HEK293 (cell line): ENCODE measurements around the gene TKT.

Source experiments
- GLI4 ChIP-seq: fragments of 450-650 bp; formaldehyde crosslinking; IDR thresholded peaks from 2 replicates; pipeline ENCODE4 v1.5.1; 2016; ENCODE audit warnings: missing biosample characterization, missing genetic modification characterization
- REPIN1 ChIP-seq: fragments of 450-650 bp; formaldehyde crosslinking; IDR thresholded peaks from 2 replicates; pipeline ENCODE4 v1.5.1; 2017; ENCODE audit warnings: missing biosample characterization, missing genetic modification characterization, low read depth
- ZNF292 ChIP-seq: fragments of 450-650 bp; formaldehyde crosslinking; IDR thresholded peaks from 2 replicates; pipeline ENCODE4 v1.5.1; 2016; ENCODE audit warnings: low read depth, missing biosample characterization, missing genetic modification characterization, borderline replicate concordance
- ZNF311 ChIP-seq: fragments of 450-650 bp; formaldehyde crosslinking; IDR thresholded peaks from 2 replicates; pipeline ENCODE4 v1.5.1; 2017; ENCODE audit warnings: missing biosample characterization, missing genetic modification characterization, borderline replicate concordance
- TF ChIP-seq, protein P1 (sequence below): fragments of 450-650 bp; formaldehyde crosslinking; IDR thresholded peaks from 2 replicates; pipeline ENCODE4 v1.5.1; 2016; ENCODE audit warnings: missing biosample characterization, missing genetic modification characterization

DNA sequence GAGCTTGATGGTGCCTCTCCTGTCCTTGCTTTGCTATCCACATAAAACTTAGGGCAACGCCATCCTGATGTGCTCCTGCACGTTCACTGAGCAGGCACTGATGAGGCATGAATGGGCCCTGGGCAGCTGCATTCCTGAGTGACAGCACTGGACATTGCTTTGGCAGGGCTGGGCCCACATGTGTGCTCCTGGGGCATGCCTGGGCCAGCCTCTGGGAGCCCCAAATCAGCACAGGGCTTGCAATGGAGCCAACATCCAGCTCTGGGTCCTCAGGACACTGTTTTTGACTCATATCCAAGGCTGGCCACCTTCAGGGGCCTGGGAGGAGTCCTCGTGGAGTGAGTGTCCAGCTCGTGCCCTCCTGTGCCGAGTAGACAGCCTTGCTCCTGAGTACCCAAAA, 5.9 kb upstream of the TKT start:
- TF ChIP-seq ZNF292 (tag by site-specific recombination) (no peak), ZNF311 (tag by site-specific recombination) (no peak), GLI4 (tag by site-specific recombination) (no peak), REPIN1 (tag by site-specific recombination) (no peak)
- TF ChIP-seq, protein P1, sequence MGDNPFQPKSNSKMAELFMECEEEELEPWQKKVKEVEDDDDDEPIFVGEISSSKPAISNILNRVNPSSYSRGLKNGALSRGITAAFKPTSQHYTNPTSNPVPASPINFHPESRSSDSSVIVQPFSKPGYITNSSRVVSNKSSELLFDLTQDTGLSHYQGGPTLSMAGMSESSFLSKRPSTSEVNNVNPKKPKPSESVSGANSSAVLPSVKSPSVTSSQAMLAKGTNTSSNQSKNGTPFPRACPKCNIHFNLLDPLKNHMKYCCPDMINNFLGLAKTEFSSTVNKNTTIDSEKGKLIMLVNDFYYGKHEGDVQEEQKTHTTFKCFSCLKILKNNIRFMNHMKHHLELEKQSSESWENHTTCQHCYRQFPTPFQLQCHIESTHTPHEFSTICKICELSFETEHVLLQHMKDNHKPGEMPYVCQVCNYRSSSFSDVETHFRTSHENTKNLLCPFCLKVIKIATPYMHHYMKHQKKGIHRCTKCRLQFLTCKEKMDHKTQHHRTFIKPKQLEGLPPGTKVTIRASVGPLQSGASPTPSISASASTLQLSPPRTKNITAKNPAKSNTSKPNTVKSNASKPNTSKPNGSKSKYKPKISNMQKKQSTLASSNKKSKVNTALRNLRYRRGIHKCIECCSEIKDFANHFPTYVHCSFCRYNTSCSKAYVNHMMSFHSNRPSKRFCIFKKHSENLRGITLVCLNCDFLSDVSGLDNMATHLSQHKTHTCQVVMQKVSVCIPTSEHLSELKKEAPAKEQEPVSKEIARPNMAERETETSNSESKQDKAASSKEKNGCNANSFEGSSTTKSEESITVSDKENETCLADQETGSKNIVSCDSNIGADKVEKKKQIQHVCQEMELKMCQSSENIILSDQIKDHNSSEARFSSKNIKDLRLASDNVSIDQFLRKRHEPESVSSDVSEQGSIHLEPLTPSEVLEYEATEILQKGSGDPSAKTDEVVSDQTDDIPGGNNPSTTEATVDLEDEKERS (tag by site-specific recombination), result no peak
